PC-9 (cell line): ENCODE results near the gene IRGC.

ENCODE experiments used
- EZH2 ChIP-seq: fragments of 200-600 bp; sonication (generic); IDR thresholded peaks from 2 replicates; pipeline ENCODE4 v1.8.0; 2017; ENCODE audit warnings: antibody characterized with exemption, low read depth
- TF ChIP-seq, protein P1 (sequence below): fragments of 200-600 bp; sonication (generic); conservative IDR thresholded peaks from 2 replicates; pipeline ENCODE4 v1.6.1; 2017; ENCODE audit warnings: mixed run types, antibody characterized with exemption, mild to moderate bottlenecking, moderate library complexity

GRCh38 chr19:43675906-43676305, 40.0 kb upstream of the IRGC start:
- TF ChIP-seq, protein P1, sequence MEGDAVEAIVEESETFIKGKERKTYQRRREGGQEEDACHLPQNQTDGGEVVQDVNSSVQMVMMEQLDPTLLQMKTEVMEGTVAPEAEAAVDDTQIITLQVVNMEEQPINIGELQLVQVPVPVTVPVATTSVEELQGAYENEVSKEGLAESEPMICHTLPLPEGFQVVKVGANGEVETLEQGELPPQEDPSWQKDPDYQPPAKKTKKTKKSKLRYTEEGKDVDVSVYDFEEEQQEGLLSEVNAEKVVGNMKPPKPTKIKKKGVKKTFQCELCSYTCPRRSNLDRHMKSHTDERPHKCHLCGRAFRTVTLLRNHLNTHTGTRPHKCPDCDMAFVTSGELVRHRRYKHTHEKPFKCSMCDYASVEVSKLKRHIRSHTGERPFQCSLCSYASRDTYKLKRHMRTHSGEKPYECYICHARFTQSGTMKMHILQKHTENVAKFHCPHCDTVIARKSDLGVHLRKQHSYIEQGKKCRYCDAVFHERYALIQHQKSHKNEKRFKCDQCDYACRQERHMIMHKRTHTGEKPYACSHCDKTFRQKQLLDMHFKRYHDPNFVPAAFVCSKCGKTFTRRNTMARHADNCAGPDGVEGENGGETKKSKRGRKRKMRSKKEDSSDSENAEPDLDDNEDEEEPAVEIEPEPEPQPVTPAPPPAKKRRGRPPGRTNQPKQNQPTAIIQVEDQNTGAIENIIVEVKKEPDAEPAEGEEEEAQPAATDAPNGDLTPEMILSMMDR: no peak
- TF ChIP-seq EZH2: no peak
